Activated CD4-positive, alpha-beta T cell treated with anti-CD3 and anti-CD28 coated beads for 36 hours (primary cell): ENCODE data around the gene YTHDF1. TPM values are rescaled to one million over a fixed set of nuclear protein-coding genes. Genes with fewer than 3 reads are reported as not detected.

ENCODE experiments used
- ATAC-seq: fragments of 200-7000 bp; cut with Tn5 transposase; one replicate; pipeline ENCODE4 v1.10.0; 2021; ENCODE audit warnings: mild to moderate bottlenecking, moderate library complexity
- CTCF ChIA-PET: fragments of 350-600 bp; sonication (Branson Sonifier 250); formaldehyde crosslinking; loops from one replicate; lab custom pipeline; 2021; ENCODE audit warnings: antibody characterized with exemption; lab: Charles Lee
- POLR2A ChIA-PET: fragments of 350-600 bp; sonication (Branson Sonifier 250); formaldehyde crosslinking; loops from one replicate; lab custom pipeline; 2021; ENCODE audit warnings: antibody characterized with exemption, inconsistent platforms; lab: Charles Lee
- DNase-seq: peaks from one replicate; pipeline ENCODE4 v3.0.0-alpha.2; 2020
- H3K27ac Mint-ChIP-seq: one replicate; pipeline ENCODE4 v1.8.0; 2021; ENCODE audit warnings: mixed read lengths
- H3K27me3 Mint-ChIP-seq: one replicate; pipeline ENCODE4 v1.8.0; 2021; ENCODE audit warnings: mixed read lengths
- H3K36me3 Mint-ChIP-seq: one replicate; pipeline ENCODE4 v1.8.0; 2021; ENCODE audit warnings: low read depth, mixed read lengths
- H3K4me1 Mint-ChIP-seq: one replicate; pipeline ENCODE4 v1.8.0; 2021; ENCODE audit warnings: mixed read lengths
- H3K4me3 Mint-ChIP-seq: one replicate; pipeline ENCODE4 v1.8.0; 2021; ENCODE audit warnings: mild to moderate bottlenecking, moderate library complexity, mixed read lengths
- H3K9me3 Mint-ChIP-seq: one replicate; pipeline ENCODE4 v1.8.0; 2021; ENCODE audit warnings: low read depth, mixed read lengths
- intact Hi-C, 2 experiments: fragments of 100-400 bp; cut with DNase I in 1 of 2; cut with micrococcal nuclease in 1 of 2; formaldehyde crosslinking; loops; one replicate each; pipeline versions ENCODE4 v1.14.2 to v1.15.1; 2022 to 2024; cut with DNase I, micrococcal nuclease
- total RNA-seq, 2 experiments: library from RNA; stranded (reverse); gene quantifications; one replicate each; pipeline ENCODE4 v1.2.3, GENCODE V29; 2021

Gene YTHDF1
- total RNA-seq, 2 experiments from 2014 or later: 32.2 to 32.6 TPM

DNA sequence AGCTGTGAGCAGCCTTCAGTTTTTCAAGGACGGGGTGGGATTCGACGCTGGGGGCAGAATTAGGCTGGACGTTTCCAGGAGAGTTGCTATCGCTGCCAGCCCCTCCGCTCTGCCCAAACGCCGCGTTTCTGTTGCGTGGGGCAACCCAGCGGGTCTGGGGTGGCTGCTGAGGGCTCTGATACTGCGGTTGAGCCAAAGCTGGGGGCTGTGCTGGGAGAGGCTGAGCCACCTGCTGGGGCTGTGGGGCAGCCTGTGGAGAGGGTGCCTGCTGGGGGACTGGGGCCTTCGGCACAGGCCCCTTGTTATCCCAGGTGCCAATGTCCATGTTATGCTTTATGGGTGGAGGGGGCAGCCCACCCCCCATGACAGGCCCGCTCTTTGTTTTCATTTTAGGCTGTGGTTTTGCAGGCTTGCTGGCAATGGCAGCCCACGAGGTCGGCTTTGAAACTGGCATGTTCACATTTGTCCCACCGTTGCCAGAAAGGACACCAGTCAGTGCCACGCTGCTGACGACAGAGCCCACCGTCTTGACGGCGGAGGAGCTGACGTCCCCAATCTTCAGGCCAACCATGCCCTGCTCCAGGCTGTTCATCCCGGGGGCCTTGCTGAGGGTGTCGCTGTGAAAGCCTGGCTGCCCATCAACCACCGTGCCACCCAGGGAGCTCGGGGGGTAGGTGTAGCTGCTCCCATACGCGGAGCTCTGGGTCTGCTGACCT is 13.0 kb downstream of the YTHDF1 start:
- peaks cover 16% of the 10 kb centered on the region for H3K4me1 Mint-ChIP-seq
- peaks cover 51% of the 10 kb centered on the region for H3K36me3 Mint-ChIP-seq
- no peak overlapping the region for H3K27ac Mint-ChIP-seq
- no peaks in the 10 kb centered on the region for H3K9me3 Mint-ChIP-seq
- intact Hi-C loops: no loop called here
- DNase-seq (no peak), ATAC-seq (no peak)
- no peak overlapping the region for H3K4me3 Mint-ChIP-seq
- ChIA-PET POLR2A (no interaction called here), CTCF (interaction anchor here (0.6 kb wide), 1 partner anchor 11 kb away, joined by 4 read pairs; no protein-coding TSS in a partner anchor)
- no peaks in the 10 kb centered on the region for H3K27me3 Mint-ChIP-seq

DNA sequence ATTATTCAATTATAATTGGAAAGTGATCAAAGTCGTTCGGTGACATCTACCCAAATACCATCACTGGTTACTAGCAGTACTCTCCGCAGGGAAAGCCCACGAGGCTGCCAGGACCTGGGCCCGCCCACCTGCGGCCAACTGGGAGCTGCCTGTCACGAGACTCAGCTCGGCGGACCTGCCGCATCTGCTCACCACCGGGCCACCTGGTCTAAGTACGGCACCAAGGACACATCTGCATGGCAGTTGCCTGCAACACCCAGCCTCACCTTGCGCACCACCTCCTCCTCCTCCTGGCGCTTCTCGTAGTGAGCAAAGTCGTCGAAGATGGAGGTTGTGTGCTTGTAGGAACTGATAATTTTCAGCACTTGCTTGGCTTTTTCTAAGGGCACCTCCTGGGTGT is 13.9 kb downstream of the YTHDF1 start:
- no peak overlapping the region for H3K4me3 Mint-ChIP-seq
- H3K27ac Mint-ChIP-seq: no peak overlapping the region
- no peaks in the 10 kb centered on the region for H3K27me3 Mint-ChIP-seq
- peaks cover 23% of the 10 kb centered on the region for H3K4me1 Mint-ChIP-seq
- ATAC-seq (no peak), DNase-seq (no peak)
- intact Hi-C loops: no loop called here
- ChIA-PET POLR2A (no interaction called here), CTCF (no interaction called here)
- peaks cover 55% of the 10 kb centered on the region for H3K36me3 Mint-ChIP-seq
- no peaks in the 10 kb centered on the region for H3K9me3 Mint-ChIP-seq

DNA sequence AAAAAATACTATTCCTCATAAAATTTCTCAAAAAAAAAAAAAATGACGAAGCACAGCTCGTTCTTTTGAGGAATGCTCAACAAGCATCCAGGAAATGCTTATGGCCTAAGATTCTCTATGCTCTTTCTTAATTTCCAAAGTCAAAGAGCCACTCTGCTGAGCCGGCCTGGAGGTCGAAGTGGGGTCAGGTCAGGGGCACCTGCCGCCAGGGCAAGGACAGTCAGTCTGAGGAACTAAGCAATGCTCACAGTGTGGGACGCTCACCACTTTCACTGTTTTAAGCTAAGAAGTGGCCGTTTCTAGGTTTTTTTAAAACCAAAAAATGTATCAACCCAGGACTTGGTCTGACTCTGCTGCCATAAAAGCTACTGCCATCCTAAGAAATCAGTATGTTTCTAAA is 17.3 kb downstream of the YTHDF1 start:
- H3K9me3 Mint-ChIP-seq: no peaks in the 10 kb centered on the region
- H3K27me3 Mint-ChIP-seq: no peaks in the 10 kb centered on the region
- H3K4me3 Mint-ChIP-seq: no peak overlapping the region
- H3K4me1 Mint-ChIP-seq: peaks cover 29% of the 10 kb centered on the region
- intact Hi-C loops: no loop called here
- no peak for ATAC-seq
- CTCF ChIA-PET: interaction anchor here (0.7 to 1.6 kb wide), 3 partner anchors 16 to 20 kb away, joined by 3 to 6 read pairs (median 4); no protein-coding TSS in a partner anchor
- H3K36me3 Mint-ChIP-seq: peaks cover 42% of the 10 kb centered on the region
- POLR2A ChIA-PET: interaction anchor here (0.7 kb wide), 1 partner anchor 82 kb away, joined by 3 read pairs; no protein-coding TSS in a partner anchor
- no peak for DNase-seq
- no peak overlapping the region for H3K27ac Mint-ChIP-seq

DNA sequence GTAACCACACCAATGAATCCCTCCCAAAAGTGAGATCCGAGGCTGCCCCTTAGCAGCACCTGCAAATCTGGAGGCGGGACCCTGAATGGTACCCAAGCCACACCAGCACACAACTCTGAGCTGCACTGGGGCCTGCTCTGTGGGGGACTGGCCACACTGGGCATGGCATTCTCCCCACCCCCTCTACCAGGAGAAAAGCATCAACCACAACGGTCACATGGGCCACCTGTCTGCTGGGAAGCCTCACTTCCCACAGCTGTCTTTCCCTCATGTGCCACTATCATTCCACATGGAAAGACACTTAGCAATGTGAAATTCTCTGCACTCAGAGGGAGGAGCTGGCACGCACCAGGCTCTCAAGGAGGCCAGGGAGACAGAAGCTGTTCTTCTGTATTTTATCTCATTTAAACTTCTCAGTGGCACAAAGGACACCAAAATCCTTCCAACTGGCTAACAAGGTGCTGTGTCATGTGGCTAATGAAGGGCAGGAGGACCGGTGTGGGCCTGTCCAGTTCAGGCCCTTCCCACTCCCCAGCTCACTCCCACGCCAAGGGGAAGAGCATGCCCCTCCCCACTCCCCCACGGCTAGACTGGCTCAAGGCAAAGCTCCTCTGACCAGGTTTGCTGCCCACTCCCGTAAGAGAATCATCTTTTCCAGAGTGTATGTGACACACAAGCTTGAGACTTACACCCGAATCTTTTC is 19.0 kb downstream of the YTHDF1 start:
- Mint-ChIP-seq H3K27ac (peak overlapping the region; percentile 42), H3K4me1 (peaks cover 29% of the 10 kb centered on the region), H3K9me3 (no peaks in the 10 kb centered on the region), H3K4me3 (no peak overlapping the region), H3K36me3 (peaks cover 30% of the 10 kb centered on the region), H3K27me3 (no peaks in the 10 kb centered on the region)
- ChIA-PET CTCF (no interaction called here), POLR2A (no interaction called here)
- ATAC-seq (no peak), DNase-seq (no peak)
- intact Hi-C loops: no loop called here

DNA sequence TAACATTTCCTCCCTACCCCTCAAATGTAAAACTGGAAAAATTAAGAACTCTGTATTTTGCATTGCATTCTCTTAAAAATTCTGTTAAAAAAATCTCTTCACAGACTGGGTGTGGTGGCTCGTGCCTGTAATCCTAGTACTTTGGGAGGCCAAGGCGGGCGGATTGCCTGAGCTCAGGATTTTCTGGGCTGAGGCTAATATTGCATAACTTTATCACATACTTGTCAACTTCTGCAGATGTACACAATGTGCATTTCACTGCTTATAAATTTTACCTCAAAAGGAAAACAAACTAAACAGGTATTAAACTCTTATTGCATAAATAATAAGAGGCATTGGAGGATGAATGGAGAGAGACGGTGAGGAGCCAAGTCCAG is 21.1 kb downstream of the YTHDF1 start:
- CTCF ChIA-PET: no interaction called here
- Mint-ChIP-seq H3K4me1 (peaks cover 21% of the 10 kb centered on the region), H3K36me3 (peaks cover 24% of the 10 kb centered on the region), H3K27me3 (no peaks in the 10 kb centered on the region), H3K4me3 (no peak overlapping the region), H3K9me3 (no peaks in the 10 kb centered on the region), H3K27ac (no peak overlapping the region)
- no peak for ATAC-seq
- POLR2A ChIA-PET: no interaction called here
- intact Hi-C loops: no loop called here
- no peak for DNase-seq

DNA sequence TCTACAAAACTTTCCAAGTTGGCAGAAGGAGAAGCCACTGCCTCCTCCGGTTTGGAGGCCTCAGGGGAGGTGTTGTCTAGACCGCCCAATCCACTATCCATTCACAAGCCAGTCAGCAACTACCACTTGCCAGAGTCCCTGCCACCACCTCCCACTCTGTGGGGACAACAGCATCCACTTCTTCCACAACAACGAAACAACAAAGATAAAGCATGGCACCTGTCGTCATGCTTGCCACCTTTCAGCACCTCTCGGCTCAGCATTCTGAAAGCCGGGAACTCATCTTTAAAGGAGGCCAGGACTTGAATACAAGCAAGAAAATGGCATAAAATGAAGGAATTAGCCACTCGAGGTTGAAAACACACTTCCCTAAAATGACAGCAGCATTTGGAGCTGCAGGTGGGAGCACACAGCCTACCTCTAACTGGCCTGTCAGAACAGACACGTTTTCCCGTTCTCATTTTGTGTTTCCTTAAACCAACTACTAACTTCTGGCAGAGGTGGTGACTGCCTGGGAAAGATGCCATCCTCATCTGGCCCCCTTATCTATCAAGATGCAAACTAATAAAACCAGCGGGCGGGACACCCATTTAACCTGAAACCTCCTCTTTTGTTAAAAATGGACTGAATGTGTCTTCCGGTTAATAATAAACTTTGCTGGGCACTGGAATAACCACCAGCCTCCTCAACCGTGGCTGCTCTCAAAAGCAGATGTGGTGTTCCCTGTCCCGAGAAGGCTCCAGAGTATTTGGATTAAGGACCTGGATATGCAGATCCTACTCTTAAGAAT is 21.7 kb downstream of the YTHDF1 start:
- CTCF ChIA-PET: no interaction called here

DNA sequence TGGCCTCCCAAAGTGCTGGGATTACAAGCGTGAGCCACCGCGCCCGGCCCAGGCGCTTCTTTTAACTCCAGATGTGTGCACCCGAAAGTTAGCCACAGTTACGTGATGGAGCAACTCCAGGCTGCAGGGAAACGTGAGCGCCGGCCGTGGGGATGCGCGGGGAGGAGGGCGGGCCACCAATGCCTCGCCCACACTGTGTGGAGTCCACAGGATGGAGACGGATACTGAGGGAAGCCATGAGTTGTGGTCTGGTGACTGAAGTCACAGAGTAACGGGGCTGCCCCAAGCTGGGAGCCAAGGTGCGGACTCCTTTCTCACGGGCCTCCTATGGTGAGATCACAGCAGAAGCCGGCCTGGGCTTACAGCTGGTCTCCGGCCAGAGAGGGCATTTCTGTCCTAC is 23.2 kb downstream of the YTHDF1 start:
- H3K4me1 Mint-ChIP-seq: peaks cover 12% of the 10 kb centered on the region
- H3K36me3 Mint-ChIP-seq: peaks cover 18% of the 10 kb centered on the region
- no peaks in the 10 kb centered on the region for H3K9me3 Mint-ChIP-seq
- no peak for DNase-seq
- no peaks in the 10 kb centered on the region for H3K27me3 Mint-ChIP-seq
- ATAC-seq: no peak
- CTCF ChIA-PET: interaction anchor here (1.0 kb wide), 1 partner anchor 10 kb away, joined by 4 read pairs; no protein-coding TSS in a partner anchor
- H3K27ac Mint-ChIP-seq: no peak overlapping the region
- intact Hi-C loops: no loop called here
- POLR2A ChIA-PET: no interaction called here
- H3K4me3 Mint-ChIP-seq: no peak overlapping the region

More for the DNA sequence above, 21.7 kb downstream of the YTHDF1 start:
- Mint-ChIP-seq H3K36me3 (peaks cover 24% of the 10 kb centered on the region), H3K27me3 (no peaks in the 10 kb centered on the region), H3K27ac (no peak overlapping the region), H3K4me1 (peaks cover 17% of the 10 kb centered on the region), H3K9me3 (no peaks in the 10 kb centered on the region), H3K4me3 (no peak overlapping the region)
- POLR2A ChIA-PET: no interaction called here
- intact Hi-C loops: no loop called here
- ATAC-seq: no peak
- DNase-seq: no peak

DNA sequence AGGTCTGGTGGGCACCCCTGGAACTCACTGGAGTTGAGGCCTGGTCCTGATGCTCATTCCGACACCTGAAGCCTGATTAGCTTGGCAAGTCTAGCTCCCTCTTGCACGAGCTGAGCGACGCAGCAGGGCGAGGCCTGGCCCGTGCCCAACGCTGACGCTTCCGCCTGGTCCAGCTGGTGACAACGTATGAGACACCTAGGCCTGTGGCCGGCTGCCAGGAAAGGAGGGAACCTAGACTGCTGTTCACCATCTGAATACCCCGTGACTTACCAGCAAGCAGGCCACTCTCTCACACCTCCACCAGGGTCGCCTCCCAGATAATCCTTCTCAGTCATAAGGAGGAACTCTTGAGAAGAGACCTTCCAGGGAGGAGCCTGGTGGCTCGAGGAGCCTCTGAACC is 24.5 kb downstream of the YTHDF1 start:
- no peaks in the 10 kb centered on the region for H3K27me3 Mint-ChIP-seq
- no peaks in the 10 kb centered on the region for H3K9me3 Mint-ChIP-seq
- H3K4me1 Mint-ChIP-seq: peaks cover 2% of the 10 kb centered on the region
- ATAC-seq: no peak
- H3K27ac Mint-ChIP-seq: no peak overlapping the region
- peaks cover 11% of the 10 kb centered on the region for H3K36me3 Mint-ChIP-seq
- ChIA-PET POLR2A (no interaction called here), CTCF (no interaction called here)
- no peak for DNase-seq
- no peak overlapping the region for H3K4me3 Mint-ChIP-seq
- intact Hi-C loops: no loop called here

DNA sequence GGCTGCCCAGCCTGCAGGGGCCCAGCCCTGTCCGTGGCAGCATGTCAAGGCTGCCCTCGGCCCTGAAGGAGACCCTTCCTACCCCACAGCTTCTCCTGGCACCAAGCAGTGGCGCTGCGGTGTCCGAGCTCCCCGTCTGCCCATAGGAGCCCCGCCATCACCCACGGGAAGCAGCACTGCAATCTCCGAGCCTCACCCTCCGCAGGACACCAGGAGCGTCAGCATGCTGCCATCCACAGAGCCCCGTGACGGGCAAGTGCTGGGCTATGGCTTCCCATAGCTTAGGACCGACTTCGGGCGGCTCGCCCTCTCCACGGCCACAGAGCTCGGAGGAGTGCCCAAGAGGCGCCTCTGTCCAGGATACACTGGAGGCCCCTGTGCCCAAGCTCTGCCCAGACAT is 25.1 kb downstream of the YTHDF1 start:
- no peaks in the 10 kb centered on the region for H3K9me3 Mint-ChIP-seq
- CTCF ChIA-PET: interaction anchor here (0.6 kb wide), 1 partner anchor 1050 kb away, joined by 4 read pairs; no protein-coding TSS in a partner anchor
- POLR2A ChIA-PET: no interaction called here
- intact Hi-C loops: no loop called here
- H3K4me3 Mint-ChIP-seq: no peak overlapping the region
- H3K27ac Mint-ChIP-seq: no peak overlapping the region
- H3K36me3 Mint-ChIP-seq: peaks cover 10% of the 10 kb centered on the region
- no peaks in the 10 kb centered on the region for H3K4me1 Mint-ChIP-seq
- H3K27me3 Mint-ChIP-seq: no peaks in the 10 kb centered on the region
- DNase-seq (no peak), ATAC-seq (no peak)

DNA sequence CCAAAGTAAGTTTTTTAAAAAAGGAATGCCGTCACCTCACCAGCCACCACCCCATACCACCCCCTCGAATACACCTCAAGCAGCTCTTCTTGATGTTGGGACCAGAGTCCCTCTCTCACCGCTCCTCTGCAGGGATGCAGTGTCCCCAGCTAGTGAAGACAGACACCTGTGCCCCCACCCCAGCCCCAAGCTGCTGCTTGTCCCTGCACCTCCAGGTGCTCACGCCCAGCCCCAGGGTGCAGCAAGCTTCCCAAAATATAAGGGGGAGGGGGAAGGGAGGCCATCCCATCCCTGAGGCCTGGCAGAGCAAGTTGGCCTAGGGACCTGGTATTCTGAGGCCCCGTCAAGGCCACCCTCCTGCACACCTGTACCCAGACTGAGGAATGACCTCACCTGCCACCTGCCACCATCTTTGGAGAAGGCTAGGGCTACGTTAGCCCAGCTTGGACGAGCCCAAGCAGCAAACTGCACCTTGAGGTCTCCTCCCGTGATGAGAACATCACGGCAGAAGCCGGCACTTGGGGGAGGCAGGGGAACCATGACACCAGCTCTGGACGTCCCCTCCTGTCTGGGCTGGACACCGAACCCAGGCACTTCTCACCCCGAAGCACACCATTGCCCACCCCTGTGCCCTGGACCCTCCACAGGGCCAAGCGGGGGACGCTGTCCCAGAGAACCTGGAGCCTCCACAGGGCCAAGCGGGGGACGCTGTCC is 25.9 kb downstream of the YTHDF1 start:
- H3K27ac Mint-ChIP-seq: no peak overlapping the region
- peaks cover 4% of the 10 kb centered on the region for H3K36me3 Mint-ChIP-seq
- no peak for DNase-seq
- intact Hi-C loops: no loop called here
- H3K4me3 Mint-ChIP-seq: no peak overlapping the region
- no peaks in the 10 kb centered on the region for H3K4me1 Mint-ChIP-seq
- no peak for ATAC-seq
- ChIA-PET CTCF (no interaction called here), POLR2A (no interaction called here)
- no peaks in the 10 kb centered on the region for H3K27me3 Mint-ChIP-seq
- no peaks in the 10 kb centered on the region for H3K9me3 Mint-ChIP-seq

DNA sequence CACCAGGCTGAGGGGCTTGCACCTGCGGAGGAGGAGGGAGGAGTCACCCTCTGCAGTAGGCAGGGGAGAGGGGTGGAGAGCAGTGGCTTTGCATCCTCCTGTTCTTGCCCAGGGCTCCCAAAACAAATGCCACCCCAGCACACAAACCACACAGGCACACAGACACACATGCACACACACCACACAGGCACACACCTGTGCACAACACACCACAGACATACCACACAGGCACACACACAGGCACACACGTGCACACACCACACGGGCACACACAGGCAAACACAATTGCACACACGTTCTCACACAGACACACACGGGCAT is 26.6 kb downstream of the YTHDF1 start:
- H3K9me3 Mint-ChIP-seq: no peaks in the 10 kb centered on the region
- ChIA-PET POLR2A (no interaction called here), CTCF (no interaction called here)
- no peak overlapping the region for H3K27ac Mint-ChIP-seq
- no peaks in the 10 kb centered on the region for H3K4me1 Mint-ChIP-seq
- no peaks in the 10 kb centered on the region for H3K27me3 Mint-ChIP-seq
- ATAC-seq (no peak), DNase-seq (no peak)
- H3K4me3 Mint-ChIP-seq: no peak overlapping the region
- intact Hi-C loops: no loop called here
- no peaks in the 10 kb centered on the region for H3K36me3 Mint-ChIP-seq
